HG02571 (cell line): ENCODE data around the gene PAPSS2.
"Not testable (repeated sequence)": the region's sequence is repeated elsewhere in the genome, so short reads cannot be mapped to it uniquely, and the experiment has no call there.

Experiments used
- ATAC-seq: cut with Tn5 transposase; IDR thresholded peaks from one replicate; pipeline ENCODE4 v1.9.1; 2021; ENCODE audit warnings: mild to moderate bottlenecking, moderate library complexity; ENCODE audit not compliant: unreplicated experiment

PAPSS2 gene

DNA sequence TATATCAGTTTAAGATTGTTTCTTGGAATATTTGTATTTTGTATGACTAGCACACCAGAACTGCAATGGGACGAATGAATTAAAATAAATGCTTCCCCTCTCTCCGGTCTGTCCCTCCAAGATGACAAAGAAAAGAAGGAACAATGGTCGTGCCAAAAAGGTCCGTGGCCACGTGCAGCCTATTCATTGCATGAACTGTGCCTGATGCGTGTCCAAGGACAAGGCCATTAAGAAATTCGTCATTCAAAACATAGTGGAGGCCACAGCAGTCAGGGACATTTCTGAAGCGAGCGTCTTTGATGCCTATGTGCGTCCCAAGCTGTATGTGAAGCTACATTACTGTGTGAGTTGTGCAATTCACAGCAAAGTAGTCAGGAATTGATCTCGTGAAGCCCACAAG lies 17.2 kb upstream of the PAPSS2 start:
- ATAC-seq: no peak

- no peak for ATAC-seq
Observed at GRCh38 chr10:87642988-87643387, 16.7 kb upstream of the PAPSS2 start.

GRCh38 chr10:87643920-87644319 lies 15.8 kb upstream of the PAPSS2 start:
- ATAC-seq: no peak

- not testable (repeated sequence) for ATAC-seq
Observed at GRCh38 chr10:87644500-87644899, 15.2 kb upstream of the PAPSS2 start.

DNA sequence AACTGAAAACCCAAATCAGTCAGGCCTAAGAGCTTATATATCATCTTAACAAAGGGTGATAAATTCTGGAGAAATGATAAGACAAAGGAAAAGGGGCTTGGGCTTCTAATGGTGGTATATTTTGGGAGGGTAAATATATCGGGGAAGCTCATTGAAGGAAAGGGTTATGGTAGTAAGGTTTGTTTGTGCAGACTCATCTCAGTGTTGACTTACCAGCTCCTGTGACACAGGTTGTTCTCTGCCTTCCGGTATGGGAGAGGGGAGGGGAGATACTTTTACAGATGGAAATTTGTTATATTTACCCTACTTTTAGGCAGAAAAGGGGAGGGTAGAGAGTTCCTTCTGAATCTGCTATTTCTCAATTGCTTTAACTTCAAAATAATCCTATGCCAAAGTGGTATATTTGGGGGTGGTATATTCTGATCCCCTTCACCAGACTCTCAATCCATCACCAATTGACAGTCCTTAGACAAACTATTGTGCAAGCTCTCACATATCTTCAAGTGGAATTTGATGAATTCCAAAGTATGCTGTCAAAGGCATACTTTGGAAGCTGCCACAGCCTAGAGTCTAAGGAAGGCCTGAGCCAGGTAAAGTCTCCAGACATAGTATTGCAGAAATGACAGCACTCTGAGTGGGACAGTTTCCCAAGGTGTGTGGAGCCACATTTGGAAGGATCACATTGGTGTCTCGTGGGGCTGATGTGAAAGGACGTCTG lies 13.3 kb upstream of the PAPSS2 start:
- no peak for ATAC-seq

GRCh38 chr10:87646935-87647334 lies 12.7 kb upstream of the PAPSS2 start:
- ATAC-seq: no peak

DNA sequence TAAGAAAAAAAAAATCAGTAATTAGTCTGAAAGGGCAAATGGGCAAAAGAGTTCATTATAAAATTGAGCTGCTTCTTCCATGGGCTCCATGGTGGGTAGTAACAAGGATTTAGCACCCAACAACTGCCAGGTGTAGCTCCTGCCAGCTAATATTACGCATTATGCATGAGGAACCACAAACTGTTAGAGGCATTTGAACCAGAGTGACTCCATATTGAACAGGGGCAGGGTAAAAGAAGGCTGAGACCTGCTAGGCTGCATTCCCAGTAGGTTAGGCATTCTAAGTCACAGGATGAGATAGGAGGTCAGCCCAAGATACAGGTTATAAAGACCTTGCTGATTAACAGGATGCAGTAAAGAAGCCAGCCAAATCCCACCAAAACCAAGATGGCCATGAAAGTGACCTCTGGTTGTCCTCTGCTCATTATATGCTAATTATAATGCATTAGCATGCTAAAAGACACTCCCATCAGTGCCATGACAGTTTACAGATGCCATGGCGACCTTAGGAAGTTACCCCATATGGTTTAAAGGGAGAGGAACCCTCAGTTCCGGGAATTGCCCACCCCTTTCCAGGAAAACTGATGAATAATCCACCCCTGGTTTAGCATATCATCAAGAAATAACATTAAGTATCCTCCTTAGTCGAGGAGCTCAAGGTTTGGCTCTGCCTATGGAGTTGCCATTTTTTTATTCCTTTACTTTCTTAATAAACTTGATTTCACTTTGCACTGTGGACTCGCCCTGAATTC lies 8.7 kb upstream of the PAPSS2 start:
- no peak for ATAC-seq

DNA sequence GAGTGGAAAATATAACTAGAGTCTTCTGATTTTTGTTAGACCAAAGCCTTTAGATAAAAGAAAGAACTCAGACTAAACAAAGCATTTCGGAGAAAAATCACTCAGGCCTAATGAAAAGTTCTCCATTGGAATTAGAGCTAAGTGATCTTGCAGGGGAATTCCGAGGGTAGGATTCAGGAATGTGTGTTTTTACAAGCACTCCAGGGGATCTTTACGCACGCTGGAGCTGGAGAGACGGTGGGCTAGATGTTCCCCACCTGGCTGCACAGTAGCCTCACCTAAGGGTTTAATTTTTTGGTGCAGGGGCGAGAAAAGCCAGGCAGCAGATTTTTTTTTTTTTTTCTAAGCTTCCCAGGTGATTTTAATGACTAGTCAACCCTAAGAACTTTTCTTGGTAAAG lies 7.9 kb upstream of the PAPSS2 start:
- ATAC-seq: no peak

DNA sequence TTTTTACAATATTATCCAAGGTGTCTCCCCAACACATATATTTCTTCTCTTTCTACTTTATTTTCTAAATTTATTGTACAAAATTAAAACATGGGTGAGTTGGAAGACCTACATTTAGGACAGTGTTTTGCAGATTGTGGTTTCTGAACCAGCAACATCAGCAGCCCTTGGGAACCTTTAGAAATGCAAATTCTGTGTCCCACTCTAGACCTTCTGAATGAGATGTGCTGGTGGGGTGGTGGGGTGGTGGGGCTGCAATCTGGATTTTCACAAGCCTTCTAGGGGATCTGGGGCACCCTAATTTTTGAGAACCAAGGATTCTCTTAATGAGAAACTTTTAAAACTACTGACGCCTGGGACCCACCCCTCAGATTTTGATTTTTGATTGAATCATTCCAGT lies 7.4 kb upstream of the PAPSS2 start:
- no peak for ATAC-seq

- no peak for ATAC-seq
Observed at GRCh38 chr10:87654212-87654611, 5.5 kb upstream of the PAPSS2 start.

- ATAC-seq: no peak
Observed at GRCh38 chr10:87656431-87657072, 3.1 kb upstream of the PAPSS2 start.

GRCh38 chr10:87657371-87657770 lies 2.3 kb upstream of the PAPSS2 start:
- no peak for ATAC-seq

DNA sequence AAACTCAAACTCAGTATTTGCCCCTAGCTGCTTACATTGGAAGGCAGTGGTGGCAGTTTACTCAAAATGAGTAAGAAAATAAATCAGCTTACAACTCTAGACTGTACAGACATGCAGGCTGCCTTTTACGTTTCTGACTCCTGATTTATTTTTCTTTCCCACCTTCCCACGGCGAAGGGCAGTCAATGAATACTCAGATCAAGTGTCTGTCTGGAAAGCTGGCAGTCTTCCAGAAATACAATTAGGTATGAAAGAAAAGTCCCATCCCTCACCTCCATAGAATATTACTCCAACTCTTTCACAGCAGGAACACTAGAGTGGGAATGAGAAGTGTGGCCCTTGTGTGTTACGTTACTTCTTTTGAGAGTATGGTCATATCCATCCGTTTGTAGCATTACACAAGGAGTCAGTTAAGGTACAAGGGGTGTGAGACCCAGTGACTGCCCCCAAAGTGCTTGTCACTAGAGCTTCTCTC lies 1.3 kb upstream of the PAPSS2 start:
- no peak for ATAC-seq

DNA sequence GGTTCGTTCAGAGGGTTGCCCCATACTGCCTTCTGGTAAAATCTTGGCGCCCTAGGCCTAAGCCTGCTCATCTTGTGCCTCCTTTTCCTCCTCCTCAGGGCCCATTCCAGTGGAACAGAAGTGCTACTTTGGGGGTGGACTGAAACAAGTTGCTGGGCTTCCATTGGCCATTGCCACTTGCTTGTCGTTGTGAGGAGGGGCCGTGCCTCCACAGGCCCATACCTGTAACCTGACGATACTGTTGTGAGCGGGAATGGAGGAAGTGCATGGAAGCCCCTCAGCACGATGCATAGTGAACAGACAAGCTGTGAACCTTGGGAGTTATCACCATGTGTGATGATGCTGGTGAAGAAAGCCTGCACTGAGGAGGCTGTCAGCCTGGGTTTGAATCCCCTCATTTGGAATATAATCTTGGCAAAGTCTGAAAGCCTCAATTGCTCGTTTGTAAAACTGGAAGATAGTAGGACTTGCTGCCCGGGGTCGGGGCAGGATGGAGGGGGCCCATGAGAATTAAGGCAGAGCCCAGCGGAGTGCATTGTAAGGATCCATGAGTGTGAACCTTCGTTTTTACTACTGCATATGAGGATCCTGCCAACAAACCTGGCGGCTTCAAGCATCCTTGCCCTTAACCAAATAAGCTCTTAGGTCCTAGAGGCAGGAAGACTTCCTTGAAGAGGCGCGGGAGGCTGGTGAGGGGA lies 671 bp upstream of the PAPSS2 start:
- no peak for ATAC-seq

GRCh38 chr10:87660484-87661133 lies 931 bp downstream of the PAPSS2 start:
- ATAC-seq: no peak

DNA sequence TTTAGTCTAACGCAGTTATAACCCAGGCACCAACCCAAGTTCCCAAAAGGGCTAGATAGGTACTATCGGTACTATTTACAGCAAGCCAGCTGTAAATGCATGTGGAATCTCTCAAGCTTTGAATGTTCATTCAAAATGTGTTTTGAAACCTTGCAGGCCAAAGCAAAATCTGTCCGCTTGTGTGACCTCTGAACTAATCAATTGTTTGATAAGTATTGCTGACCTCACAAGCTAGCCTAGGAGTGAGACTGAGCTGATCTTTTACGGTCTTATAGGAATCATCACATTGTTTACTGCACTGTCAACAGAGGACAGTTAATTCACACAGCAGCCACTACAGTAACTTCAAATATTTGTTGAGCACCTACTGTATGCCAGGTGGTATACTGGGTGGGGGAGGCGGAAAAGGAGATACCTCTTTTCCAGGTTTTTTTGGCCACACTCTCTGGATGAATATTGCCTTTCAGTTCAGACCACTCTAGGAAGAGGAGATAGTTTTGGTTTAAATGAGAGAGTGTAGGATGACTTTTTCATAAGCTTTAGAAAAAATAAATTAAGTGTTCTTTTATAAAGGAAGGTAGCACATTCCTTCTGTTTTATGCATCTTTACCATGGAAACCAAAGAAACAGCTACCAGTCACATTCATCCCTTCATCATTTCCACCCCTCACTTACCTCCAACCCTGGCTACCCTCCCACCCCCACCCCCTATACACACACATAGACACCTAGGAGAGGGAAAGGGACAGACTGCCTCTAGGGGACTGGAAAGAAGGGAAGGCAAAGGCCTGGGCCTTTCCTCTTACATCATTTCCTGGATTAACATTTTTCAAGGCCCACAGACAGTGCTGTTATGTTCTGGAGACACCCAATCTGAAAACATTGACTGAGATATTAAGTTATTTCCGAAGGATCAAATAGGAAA lies 2.4 kb downstream of the PAPSS2 start:
- ATAC-seq: no peak

GRCh38 chr10:87664276-87664701 lies 4.6 kb downstream of the PAPSS2 start:
- no peak for ATAC-seq

- no peak for ATAC-seq
Observed at GRCh38 chr10:87667493-87667892, 7.8 kb downstream of the PAPSS2 start.

DNA sequence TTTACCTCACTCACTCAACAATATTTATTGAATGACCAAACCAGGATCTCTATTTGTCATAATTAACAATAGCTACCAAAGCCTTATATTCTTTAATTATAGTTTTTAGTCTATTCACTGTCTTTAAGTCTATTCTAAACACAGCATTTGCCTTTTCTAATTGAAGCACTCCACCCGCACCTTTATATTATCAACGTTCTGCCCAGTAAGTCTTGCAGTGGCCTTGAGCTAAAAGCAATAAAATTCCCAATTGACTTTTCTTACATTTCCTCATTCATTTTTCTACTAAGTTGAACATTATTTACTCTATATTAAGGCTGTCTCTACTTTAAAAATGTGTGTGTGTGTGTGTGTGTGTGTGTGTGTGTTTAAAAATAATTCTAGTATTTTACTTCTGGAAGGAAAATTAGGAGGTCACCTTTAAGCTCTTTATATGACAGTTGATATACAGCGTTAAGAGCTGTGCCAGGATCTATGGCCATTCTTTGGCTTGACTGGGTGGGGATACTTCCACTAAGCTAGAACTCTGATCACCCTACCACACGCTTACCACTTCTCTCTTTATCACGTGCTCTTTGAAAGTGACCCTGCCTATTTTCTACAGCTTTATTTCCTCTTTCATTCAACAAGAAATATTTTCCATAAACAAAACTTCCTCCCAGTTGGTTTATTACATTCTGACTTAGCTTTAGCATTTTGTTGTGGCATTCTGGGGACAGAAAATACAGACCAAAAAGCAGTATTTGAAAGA lies 8.8 kb downstream of the PAPSS2 start:
- ATAC-seq: no peak
